ENCODE data around the gene SLC12A7. TPM values are rescaled to one million over a fixed set of nuclear protein-coding genes. Genes with fewer than 3 reads are reported as not detected.

The SLC12A7 gene
- total and polyA plus RNA-seq, 9 of the 15 experiments (the other 6 are each of a cell fraction or from before 2014, with no cell fraction given): 0.01 to 3.1 (median 0.56) TPM

DNA sequence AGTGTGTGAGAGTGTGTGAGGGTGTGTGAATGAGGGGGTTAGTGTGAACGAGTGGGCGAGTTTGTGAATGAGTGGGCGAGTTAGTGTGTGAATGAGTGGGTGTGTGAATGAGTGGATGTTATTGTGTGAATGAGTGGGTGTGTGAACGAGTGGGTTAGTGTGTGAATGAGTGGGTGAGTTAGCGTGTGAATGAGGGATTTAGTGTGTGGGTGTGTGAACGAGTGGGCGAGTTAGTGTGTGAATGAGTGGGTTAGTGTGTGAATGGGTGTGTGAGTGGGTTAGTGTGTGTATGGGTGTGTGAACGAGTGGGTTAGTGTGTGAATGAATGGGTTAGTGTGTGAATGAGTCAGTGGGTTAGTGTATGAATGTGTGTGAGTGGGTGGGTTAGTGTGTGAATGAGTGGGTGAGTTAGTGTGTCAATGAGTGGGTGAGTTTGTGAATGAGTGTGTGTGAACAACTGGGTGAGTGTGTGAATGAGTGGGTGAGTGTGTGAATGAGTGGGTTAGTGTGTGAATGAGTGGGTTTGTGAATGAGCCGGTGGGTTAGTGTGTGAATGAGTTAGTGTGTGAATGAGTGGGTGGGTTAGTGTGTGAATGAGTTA is 65.8 kb downstream of the SLC12A7 start:
- CTCF ChIA-PET (ENCODE audit: low intra/inter-chr PET ratio): no interaction called here
- TF ChIP-seq ZNF23 (CRISPR knock-in tag; IDR thresholded peaks at IDR 0.05): no peak
- TF ChIP-seq, protein P1, sequence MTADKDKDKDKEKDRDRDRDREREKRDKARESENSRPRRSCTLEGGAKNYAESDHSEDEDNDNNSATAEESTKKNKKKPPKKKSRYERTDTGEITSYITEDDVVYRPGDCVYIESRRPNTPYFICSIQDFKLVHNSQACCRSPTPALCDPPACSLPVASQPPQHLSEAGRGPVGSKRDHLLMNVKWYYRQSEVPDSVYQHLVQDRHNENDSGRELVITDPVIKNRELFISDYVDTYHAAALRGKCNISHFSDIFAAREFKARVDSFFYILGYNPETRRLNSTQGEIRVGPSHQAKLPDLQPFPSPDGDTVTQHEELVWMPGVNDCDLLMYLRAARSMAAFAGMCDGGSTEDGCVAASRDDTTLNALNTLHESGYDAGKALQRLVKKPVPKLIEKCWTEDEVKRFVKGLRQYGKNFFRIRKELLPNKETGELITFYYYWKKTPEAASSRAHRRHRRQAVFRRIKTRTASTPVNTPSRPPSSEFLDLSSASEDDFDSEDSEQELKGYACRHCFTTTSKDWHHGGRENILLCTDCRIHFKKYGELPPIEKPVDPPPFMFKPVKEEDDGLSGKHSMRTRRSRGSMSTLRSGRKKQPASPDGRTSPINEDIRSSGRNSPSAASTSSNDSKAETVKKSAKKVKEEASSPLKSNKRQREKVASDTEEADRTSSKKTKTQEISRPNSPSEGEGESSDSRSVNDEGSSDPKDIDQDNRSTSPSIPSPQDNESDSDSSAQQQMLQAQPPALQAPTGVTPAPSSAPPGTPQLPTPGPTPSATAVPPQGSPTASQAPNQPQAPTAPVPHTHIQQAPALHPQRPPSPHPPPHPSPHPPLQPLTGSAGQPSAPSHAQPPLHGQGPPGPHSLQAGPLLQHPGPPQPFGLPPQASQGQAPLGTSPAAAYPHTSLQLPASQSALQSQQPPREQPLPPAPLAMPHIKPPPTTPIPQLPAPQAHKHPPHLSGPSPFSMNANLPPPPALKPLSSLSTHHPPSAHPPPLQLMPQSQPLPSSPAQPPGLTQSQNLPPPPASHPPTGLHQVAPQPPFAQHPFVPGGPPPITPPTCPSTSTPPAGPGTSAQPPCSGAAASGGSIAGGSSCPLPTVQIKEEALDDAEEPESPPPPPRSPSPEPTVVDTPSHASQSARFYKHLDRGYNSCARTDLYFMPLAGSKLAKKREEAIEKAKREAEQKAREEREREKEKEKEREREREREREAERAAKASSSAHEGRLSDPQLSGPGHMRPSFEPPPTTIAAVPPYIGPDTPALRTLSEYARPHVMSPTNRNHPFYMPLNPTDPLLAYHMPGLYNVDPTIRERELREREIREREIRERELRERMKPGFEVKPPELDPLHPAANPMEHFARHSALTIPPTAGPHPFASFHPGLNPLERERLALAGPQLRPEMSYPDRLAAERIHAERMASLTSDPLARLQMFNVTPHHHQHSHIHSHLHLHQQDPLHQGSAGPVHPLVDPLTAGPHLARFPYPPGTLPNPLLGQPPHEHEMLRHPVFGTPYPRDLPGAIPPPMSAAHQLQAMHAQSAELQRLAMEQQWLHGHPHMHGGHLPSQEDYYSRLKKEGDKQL (CRISPR knock-in tag; IDR thresholded peaks at IDR 0.05; ENCODE audit: borderline replicate concordance): no peak
- TF ChIP-seq, protein P2, sequence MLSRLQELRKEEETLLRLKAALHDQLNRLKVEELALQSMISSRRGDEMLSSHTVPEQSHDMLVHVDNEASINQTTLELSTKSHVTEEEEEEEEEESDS (CRISPR knock-in tag; IDR thresholded peaks at IDR 0.05): no peak
- TF ChIP-seq ZEB2 (IDR thresholded peaks at IDR 0.05): no peak
- TF ChIP-seq, protein P3, sequence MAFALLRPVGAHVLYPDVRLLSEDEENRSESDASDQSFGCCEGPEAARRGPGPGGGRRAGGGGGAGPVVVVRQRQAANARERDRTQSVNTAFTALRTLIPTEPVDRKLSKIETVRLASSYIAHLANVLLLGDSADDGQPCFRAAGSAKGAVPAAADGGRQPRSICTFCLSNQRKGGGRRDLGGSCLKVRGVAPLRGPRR (CRISPR knock-in tag; IDR thresholded peaks at IDR 0.05): no peak
- TF ChIP-seq REST (IDR thresholded peaks at IDR 0.05; ENCODE audit: borderline replicate concordance): no peak
- no peak for TF ChIP-seq REST (CRISPR knock-in tag; IDR thresholded peaks at IDR 0.05; ENCODE audit: low read depth)
- TF ChIP-seq ZNF445 (CRISPR knock-in tag; IDR thresholded peaks at IDR 0.05; ENCODE audit: low read depth): no peak
- no peak for TF ChIP-seq HDAC2 (IDR thresholded peaks at IDR 0.05)

More for the DNA sequence above, 65.8 kb downstream of the SLC12A7 start:
- POLR2A ChIA-PET: no interaction called here
- Histone ChIP-seq H3K27me3 (ENCODE audit: control insufficient read depth in 2 of 2, insufficient read depth in 2 of 2, low read length in 2 of 2) (peaks cover 13 to 21% of the 10 kb centered on the region in 2 experiments), H4K20me1 (replicated peaks; ENCODE audit: control insufficient read depth, insufficient read depth, low read length) (no peaks in the 10 kb centered on the region), H3K4me1 (replicated peaks in 1 of 2; ENCODE audit: control insufficient read depth in 2 of 2, insufficient read depth in 2 of 2, low read length in 2 of 2) (peaks cover 0 to 1% of the 10 kb centered on the region in 2 experiments; a peak in 1 of 5 replicates), H3K36me3 (ENCODE audit: control insufficient read depth, insufficient read depth, low read length) (no peaks in the 10 kb centered on the region), H2AFZ (ENCODE audit: low read depth, low read length) (no peak overlapping the region), H3K4me2 (ENCODE audit: insufficient read depth, low read length) (no peak overlapping the region), H3K79me2 (ENCODE audit: control insufficient read depth, insufficient read depth, low read length) (no peaks in the 10 kb centered on the region), H3K9me1 (ENCODE audit: control insufficient read depth, insufficient read depth, low read length) (no peaks in the 10 kb centered on the region), H3K9me3 (replicated peaks; ENCODE audit: control insufficient read depth, insufficient read depth, low read depth, low read length) (peaks cover 3% of the 10 kb centered on the region), H3K27ac (ENCODE audit: extremely low read depth, low read depth, low read length) (no peak overlapping the region), H3K9ac (ENCODE audit: insufficient read depth in 1 of 2, low read depth in 2 of 2, low read length in 2 of 2) (no peak overlapping the region), H3K4me3 (no peak overlapping the region)
- FAIRE-seq (no peak), ATAC-seq (no peak), DNase-seq (ENCODE audit: extremely low read depth in 1 of 4, low spot score in 3 of 4) (no peak)
- 1% methylated on average over 9 of the region's 9 CpGs for WGBS (ENCODE audit: insufficient coverage, low coverage, missing lambda C conversion rate)
- BruUV-seq (replicated peaks): no TSS peak
- intact Hi-C loops (cut with micrococcal nuclease) (no loop called here), in situ Hi-C loops (cut with MboI) (no loop called here)

All from K562 (cell line).